HG03521 (cell line): ENCODE measurements around the gene NAT8L.
"Not testable (repeated sequence)": the region's sequence is repeated elsewhere in the genome, so short reads cannot be mapped to it uniquely, and the experiment has no call there.

Experiments used
- ATAC-seq: cut with Tn5 transposase; IDR thresholded peaks from one replicate; pipeline ENCODE4 v1.9.1; 2021; ENCODE audit warnings: mild to moderate bottlenecking, moderate library complexity; ENCODE audit not compliant: unreplicated experiment

NAT8L gene, protein sequence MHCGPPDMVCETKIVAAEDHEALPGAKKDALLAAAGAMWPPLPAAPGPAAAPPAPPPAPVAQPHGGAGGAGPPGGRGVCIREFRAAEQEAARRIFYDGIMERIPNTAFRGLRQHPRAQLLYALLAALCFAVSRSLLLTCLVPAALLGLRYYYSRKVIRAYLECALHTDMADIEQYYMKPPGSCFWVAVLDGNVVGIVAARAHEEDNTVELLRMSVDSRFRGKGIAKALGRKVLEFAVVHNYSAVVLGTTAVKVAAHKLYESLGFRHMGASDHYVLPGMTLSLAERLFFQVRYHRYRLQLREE

GRCh38 chr4:2059046-2059725 is at the start of gene NAT8L:
NAT8L (plus strand) TSS chr4:2059327; CDS start chr4:2059512, 185 bp downstream.
- ATAC-seq = no peak

- no peak for ATAC-seq
Observed at GRCh38 chr4:2009651-2010233, 49.4 kb upstream of the NAT8L start.

- no peak for ATAC-seq
Observed at GRCh38 chr4:2011583-2011982, 47.5 kb upstream of the NAT8L start.

- no peak for ATAC-seq
Observed at GRCh38 chr4:2015008-2015407, 44.1 kb upstream of the NAT8L start.

- ATAC-seq = not testable (repeated sequence)
Observed at GRCh38 chr4:2021358-2022018, 37.6 kb upstream of the NAT8L start.

GRCh38 chr4:2024683-2025082 is 34.4 kb upstream of the NAT8L start:
- no peak for ATAC-seq

- ATAC-seq = no peak
Observed at GRCh38 chr4:2025817-2026216, 33.3 kb upstream of the NAT8L start.

DNA sequence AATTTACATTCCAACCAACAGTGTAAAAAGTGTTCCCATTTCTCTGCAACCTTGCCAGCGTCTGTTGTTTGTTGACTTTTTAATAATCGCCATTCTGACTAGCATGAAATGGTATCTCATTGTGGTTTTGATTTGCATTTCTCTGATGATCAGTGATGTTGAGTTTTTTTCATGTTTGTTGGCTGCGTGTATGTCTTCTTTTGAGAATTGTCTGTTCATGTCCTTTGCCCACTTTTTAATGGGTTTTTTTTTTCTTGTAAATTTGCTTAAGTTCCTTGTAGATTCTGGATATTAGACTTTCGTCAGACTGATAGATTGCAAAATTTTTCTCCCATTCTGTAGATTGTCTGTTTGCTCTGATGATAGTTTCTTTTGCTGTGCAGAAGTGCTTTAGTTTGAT is 32.0 kb upstream of the NAT8L start:
- not testable (repeated sequence) for ATAC-seq

GRCh38 chr4:2031161-2031560 is 28.0 kb upstream of the NAT8L start:
- ATAC-seq = not testable (repeated sequence)

DNA sequence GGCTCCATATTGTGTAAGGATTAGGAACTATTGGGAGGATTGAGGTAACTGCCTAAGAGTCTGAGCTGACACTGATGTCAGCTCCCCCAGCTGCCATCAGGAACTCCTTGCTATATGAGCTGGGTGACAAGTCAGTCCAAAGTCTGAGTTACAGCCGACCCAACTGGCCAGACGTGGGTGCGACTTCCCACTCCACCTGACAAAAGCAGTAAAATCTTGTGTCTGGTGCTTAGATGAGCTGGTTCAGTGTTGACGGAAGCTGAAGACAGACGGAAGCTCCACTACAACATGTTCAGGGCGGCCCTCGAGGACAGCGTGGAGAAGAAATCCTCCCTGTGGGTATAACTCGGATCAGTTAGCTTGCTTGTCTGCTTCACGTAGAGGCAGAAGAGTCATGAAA is 22.8 kb upstream of the NAT8L start:
- ATAC-seq = no peak

- no peak for ATAC-seq
Observed at GRCh38 chr4:2036866-2037265, 22.3 kb upstream of the NAT8L start.

DNA sequence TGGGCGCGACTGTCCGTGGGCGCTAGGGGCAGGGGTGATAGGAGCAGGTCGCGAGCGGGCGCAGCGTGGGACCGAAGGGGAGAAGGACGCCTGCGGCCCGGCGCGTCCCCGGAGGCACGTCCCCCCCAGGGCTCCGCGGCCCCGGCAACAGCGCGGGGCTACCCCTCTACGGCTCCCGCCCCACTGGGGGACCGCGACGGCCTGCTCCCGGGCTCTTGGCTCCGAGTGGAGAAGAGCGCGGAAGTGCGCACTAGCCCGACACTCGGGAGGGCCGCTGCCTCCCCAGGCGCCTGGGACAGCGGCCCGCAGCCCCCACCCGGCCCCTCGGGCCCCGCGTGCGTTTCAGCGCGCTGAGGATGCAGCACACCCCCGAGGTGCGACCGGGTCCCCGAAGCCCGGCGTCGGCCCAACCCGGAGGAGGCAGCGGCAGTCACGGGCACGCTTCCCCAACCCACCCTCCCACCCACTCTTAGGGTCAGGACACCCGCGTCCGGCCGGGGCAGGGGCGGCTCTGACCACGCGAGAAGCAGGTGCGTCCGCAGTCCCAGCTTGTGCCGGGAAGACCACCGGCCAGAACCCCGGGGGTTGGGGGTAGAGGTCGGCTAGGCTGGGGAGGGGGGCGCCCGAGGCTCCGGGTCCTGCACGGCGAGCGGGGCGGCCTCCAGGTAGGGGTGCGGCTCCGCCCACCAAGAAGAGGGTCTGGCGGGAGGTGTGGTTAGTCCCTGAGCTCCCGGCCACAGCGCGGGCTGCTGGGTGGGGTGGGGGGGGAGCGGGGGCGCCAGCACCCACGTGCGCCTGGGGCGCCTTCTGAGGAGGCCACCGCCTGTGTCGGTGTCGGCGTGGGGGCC is 18.5 kb upstream of the NAT8L start:
- ATAC-seq = no peak

GRCh38 chr4:2041239-2042130 is 17.6 kb upstream of the NAT8L start:
- ATAC-seq = peak; percentile 69

DNA sequence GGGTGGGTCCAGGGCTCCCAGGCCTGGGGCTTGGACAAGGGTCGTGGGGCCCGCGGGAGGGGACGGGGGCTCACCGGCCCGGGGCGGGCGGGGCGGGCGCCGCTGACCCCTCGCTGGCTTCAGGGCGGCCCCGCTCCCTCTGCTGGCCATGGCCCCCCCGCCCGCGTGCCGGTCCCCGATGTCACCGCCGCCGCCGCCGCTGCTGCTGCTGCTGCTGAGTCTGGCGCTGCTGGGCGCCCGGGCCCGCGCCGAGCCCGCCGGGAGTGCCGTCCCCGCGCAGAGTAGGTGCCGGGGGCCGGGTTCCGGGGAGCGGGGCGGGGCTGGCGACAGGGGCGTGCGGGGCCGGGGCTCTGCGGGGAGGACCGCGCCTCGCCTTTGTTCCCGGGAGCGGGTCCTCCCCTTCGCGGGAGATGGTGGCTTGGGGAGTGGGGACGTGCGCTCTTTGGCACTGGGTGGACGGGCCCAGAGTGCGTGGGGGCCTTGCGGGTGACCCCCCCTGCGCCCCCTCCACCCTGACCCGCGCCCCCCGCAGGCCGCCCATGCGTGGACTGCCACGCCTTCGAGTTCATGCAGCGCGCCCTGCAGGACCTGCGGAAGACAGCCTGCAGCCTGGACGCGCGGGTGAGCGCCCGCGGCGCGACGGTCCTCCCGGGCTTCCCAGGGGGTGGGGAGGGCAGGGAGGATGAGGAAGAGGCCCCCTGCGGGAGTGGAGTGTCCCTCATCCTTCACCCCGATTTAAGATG is 16.8 kb upstream of the NAT8L start:
- ATAC-seq = peak; percentile 26

- ATAC-seq = no peak
Observed at GRCh38 chr4:2042947-2043395, 16.2 kb upstream of the NAT8L start.

DNA sequence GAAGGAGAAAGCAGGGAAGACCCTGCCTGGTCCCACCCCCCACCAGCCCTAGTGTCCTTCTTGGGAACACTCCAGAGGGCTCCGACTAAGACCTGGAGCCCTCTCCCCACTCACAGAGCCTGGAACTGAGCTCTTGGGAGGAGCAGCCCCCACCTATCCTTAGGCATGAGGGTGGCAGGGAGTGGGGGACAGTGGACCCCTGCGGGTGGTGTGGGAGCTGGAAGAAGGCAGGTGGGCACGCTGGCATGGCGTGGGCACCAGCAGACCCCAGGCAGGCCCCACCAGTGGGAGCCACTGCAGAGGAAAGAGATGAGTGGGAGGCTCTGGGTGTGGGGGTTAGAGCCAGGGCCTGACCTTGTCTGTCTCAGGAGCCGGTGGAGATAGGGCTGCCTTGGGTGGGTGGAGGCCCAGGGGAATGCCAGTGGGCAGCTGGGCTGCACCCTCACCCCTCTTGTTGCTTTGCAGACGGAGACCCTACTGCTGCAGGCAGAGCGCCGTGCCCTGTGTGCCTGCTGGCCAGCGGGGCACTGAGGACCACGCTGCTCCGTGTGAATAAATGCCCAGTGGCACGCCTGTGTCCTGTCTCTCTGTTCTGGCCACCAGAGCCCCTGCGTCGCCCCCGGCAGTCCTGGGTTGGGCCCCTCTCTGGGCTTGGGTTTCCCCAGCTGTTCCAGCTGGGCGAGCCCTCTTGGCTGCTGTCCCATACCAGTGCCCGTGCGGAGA is 15.6 kb upstream of the NAT8L start:
- no peak for ATAC-seq

DNA sequence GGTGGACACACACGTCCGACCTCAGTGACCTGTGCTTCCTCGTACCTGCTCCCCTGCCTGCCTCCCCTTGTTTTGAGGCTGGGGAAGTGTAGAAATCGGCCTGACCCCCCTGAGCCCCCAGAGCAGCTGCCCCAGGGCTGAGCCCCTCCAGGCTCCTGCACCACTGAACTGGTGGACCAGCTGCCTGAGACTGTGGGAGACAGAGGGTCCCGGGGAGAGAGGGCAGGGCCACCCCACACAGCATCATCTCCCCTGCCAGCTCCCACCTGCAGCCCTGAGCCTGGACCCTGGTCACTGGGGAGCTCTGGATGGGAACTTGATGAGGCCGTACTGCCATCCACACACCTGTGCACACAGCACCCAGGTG is 15.0 kb upstream of the NAT8L start:
- ATAC-seq = no peak
